HG03521 (cell line): Measurements from ENCODE around the gene FREM1.
"Not testable (repeated sequence)": the region's sequence is repeated elsewhere in the genome, so short reads cannot be mapped to it uniquely, and the experiment has no call there.

Source experiments
- ATAC-seq: cut with Tn5 transposase; IDR thresholded peaks from one replicate; pipeline ENCODE4 v1.9.1; 2021; ENCODE audit warnings: mild to moderate bottlenecking, moderate library complexity; ENCODE audit not compliant: unreplicated experiment

Gene FREM1

GRCh38 chr9:14909961-14910805 is at the start of gene FREM1:
TSS of gene FREM1 (minus strand) at chr9:14910428. CDS start at chr9:14868977, 41,451 bp downstream.
- ATAC-seq, result no peak

GRCh38 chr9:14958989-14959388 is 48.8 kb upstream of the FREM1 start:
- no peak for ATAC-seq

- ATAC-seq, result no peak
Measured at GRCh38 chr9:14957109-14957508, 46.9 kb upstream of the FREM1 start.

- no peak for ATAC-seq
Measured at GRCh38 chr9:14956208-14956607, 46.0 kb upstream of the FREM1 start.

- no peak for ATAC-seq
Measured at GRCh38 chr9:14945351-14945750, 35.1 kb upstream of the FREM1 start.

- no peak for ATAC-seq
Measured at GRCh38 chr9:14941501-14942405, 31.5 kb upstream of the FREM1 start.

- no peak for ATAC-seq
Measured at GRCh38 chr9:14939378-14939777, 29.1 kb upstream of the FREM1 start.

- no peak for ATAC-seq
Measured at GRCh38 chr9:14937216-14937615, 27.0 kb upstream of the FREM1 start.

GRCh38 chr9:14936491-14936890 is 26.3 kb upstream of the FREM1 start:
- ATAC-seq, result no peak

GRCh38 chr9:14935964-14936363 is 25.7 kb upstream of the FREM1 start:
- ATAC-seq, result no peak

- ATAC-seq, result no peak
Measured at GRCh38 chr9:14935106-14935751, 25.0 kb upstream of the FREM1 start.

- no peak for ATAC-seq
Measured at GRCh38 chr9:14932641-14933040, 22.4 kb upstream of the FREM1 start.

- ATAC-seq, result no peak
Measured at GRCh38 chr9:14932231-14932630, 22.0 kb upstream of the FREM1 start.

- ATAC-seq, result no peak
Measured at GRCh38 chr9:14926941-14927624, 16.9 kb upstream of the FREM1 start.

- no peak for ATAC-seq
Measured at GRCh38 chr9:14924230-14925219, 14.3 kb upstream of the FREM1 start.

GRCh38 chr9:14923701-14924100 is 13.5 kb upstream of the FREM1 start:
- ATAC-seq, result no peak

GRCh38 chr9:14920805-14921204 is 10.6 kb upstream of the FREM1 start:
- not testable (repeated sequence) for ATAC-seq

GRCh38 chr9:14913366-14913765 is 3.1 kb upstream of the FREM1 start:
- no peak for ATAC-seq

- ATAC-seq, result no peak
Measured at GRCh38 chr9:14912859-14913258, 2.6 kb upstream of the FREM1 start.

GRCh38 chr9:14911046-14911445 is 818 bp upstream of the FREM1 start:
- ATAC-seq, result no peak
